Endodermal cell (in vitro differentiated cells): Measurements from ENCODE around the gene RAET1E. TPM values are rescaled to one million over a fixed set of nuclear protein-coding genes. Genes with fewer than 3 reads are reported as not detected.
"Not testable (repeated sequence)": the region's sequence is repeated elsewhere in the genome, so short reads cannot be mapped to it uniquely, and the experiment has no call there.

Source experiments
- DNase-seq: peaks from one replicate; pipeline ENCODE4 v3.0.0-alpha.2; 2017
- H3K27ac ChIP-seq: 2 replicates; pipeline ENCODE4 v1.5.1; 2013; ENCODE audit warnings: mild to moderate bottlenecking, low read depth, low read length, moderate library complexity
- H3K27me3 ChIP-seq: 2 replicates; pipeline ENCODE4 v1.6.1; 2013; ENCODE audit warnings: mild to moderate bottlenecking, low read length, moderate library complexity; ENCODE audit not compliant: insufficient read depth, control insufficient read depth, poor library complexity, severe bottlenecking
- H3K36me3 ChIP-seq: 2 replicates; pipeline ENCODE4 v1.7.0; 2013; ENCODE audit warnings: mild to moderate bottlenecking, low read length, moderate library complexity; ENCODE audit not compliant: control insufficient read depth, insufficient read depth
- H3K4me1 ChIP-seq: one replicate; pipeline ENCODE4 v1.7.0; 2013; ENCODE audit warnings: low read length; ENCODE audit not compliant: control insufficient read depth, insufficient read depth
- H3K4me3 ChIP-seq: 2 replicates; pipeline ENCODE4 v1.5.1; 2013; ENCODE audit warnings: mild to moderate bottlenecking, low read length, moderate library complexity
- H3K9ac ChIP-seq: 2 replicates; pipeline ENCODE4 v1.6.1; 2013; ENCODE audit warnings: mild to moderate bottlenecking, low read length, moderate library complexity; ENCODE audit not compliant: poor library complexity, severe bottlenecking; ENCODE audit errors: extremely low read depth
- H3K9me3 ChIP-seq: 2 replicates; pipeline ENCODE4 v1.6.1; 2013; ENCODE audit warnings: mild to moderate bottlenecking, low read length, moderate library complexity; ENCODE audit not compliant: control insufficient read depth
- H3K27ac Mint-ChIP-seq: 2 replicates; pipeline ENCODE4 v1.8.0; 2020; ENCODE audit warnings: mixed read lengths
- H3K27me3 Mint-ChIP-seq: 2 replicates; pipeline ENCODE4 v1.8.0; 2021; ENCODE audit warnings: mild to moderate bottlenecking, mixed read lengths; ENCODE audit not compliant: insufficient read depth
- H3K36me3 Mint-ChIP-seq: 2 replicates; pipeline ENCODE4 v1.8.0; 2020; ENCODE audit warnings: low read depth, mixed read lengths
- H3K4me1 Mint-ChIP-seq: 2 replicates; pipeline ENCODE4 v1.8.0; 2020; ENCODE audit warnings: mixed read lengths
- H3K4me3 Mint-ChIP-seq: 2 replicates; pipeline ENCODE4 v1.8.0; 2020; ENCODE audit warnings: mild to moderate bottlenecking, moderate library complexity, mixed read lengths
- H3K9me3 Mint-ChIP-seq: 2 replicates; pipeline ENCODE4 v1.8.0; 2020; ENCODE audit warnings: mild to moderate bottlenecking, mixed read lengths
- CTCF ChIP-seq: fragments of 200-600 bp; sonication (generic); conservative IDR thresholded peaks from 2 replicates; pipeline ENCODE4 v1.5.0; 2021; ENCODE audit warnings: antibody characterized with exemption, mild to moderate bottlenecking
- WGBS, 2 experiments: methylation state at CpG; one replicate each; pipeline versions ENCODE4 v1.1.5 to v1.1.7; 2013; ENCODE audit warnings: missing lambda C conversion rate in 2 of 2, mixed read lengths in 1 of 2; ENCODE audit not compliant: insufficient coverage in 1 of 2, insufficient read length in 1 of 2; 5-methylcytosine and 5-hydroxymethylcytosine counted together
- total RNA-seq, 2 donors: library from RNA; stranded (reverse); fragmentation: NEBNext Ultra II Directional in 1 of 2; extraction: Animal tissue kit (Norgen Biotek cat#: 25700) in 1 of 2; gene quantifications; 2 replicates in 1 of 2; 3 replicates in 1 of 2; pipeline ENCODE4 v1.2.1, GENCODE V29; 2021

The RAET1E gene
- total RNA-seq, 2 donors from 2014 or later: not detected

DNA sequence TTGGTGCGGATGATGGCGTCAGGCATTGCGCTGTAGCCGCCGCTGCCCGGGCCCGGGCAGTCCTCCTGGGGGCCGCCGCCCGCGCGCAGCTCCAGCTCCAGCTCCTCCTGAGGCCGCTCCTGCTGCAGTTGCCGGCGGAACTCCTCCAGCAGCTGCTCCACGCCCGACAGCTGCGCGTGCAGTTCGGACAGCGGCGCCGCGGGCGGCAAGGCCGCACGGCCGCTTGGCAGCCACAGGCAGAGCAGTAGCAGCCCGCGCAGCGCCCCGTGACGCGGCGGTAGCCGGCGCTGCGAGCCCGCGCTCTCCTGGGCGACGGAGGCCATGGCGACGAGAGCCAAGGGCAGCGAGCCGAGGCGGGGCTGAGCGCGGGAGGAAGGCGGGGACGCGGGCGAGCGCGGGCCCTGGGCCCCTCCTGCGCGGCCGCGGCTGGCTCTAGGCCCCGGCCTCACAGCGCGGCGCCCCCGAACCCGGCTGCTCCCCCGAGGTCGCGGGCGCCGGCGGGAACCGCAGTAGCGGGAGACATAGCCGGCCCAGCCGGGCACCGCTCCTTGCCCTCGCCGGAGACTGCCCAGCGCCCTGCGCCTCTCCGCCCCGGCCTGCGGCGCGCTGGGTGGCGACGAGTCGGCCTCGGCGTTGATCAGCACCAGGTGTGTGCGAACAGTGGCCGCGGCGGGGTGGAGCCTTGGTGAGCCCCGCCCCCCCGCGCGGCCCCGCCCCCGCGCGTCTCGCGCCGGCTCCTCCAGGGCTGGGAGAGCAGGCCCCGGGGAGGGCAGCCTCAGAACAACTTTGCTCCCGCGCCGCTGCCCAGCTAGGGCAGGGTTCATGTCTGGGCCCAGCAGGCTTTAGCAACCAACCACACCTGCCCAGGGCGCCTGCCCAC is 34.0 kb downstream of the RAET1E start, which contains the start of gene LRP11:
Gene LRP11 (minus strand): TSS at position 662 of the 880 bp plus-strand sequence. CDS start 339 bp downstream, at position 323.
- Mint-ChIP-seq H3K4me1 (peaks cover 18% of the 10 kb centered on the region), H3K4me3 (peak within 1 kb of the TSS; percentile 53), H3K36me3 (no peaks in the 10 kb centered on the region), H3K9me3 (no peaks in the 10 kb centered on the region), H3K27me3 (peaks cover 38% of the 10 kb centered on the region), H3K27ac (peak within 1 kb of the TSS; percentile 74)
- no peak within 1 kb of the TSS for H3K9ac ChIP-seq
- H3K4me1 ChIP-seq: no peaks in the 10 kb centered on the region
- H3K36me3 ChIP-seq: no peaks in the 10 kb centered on the region
- peaks cover 45% of the 10 kb centered on the region for H3K27me3 ChIP-seq
- no peaks in the 10 kb centered on the region for H3K9me3 ChIP-seq
- 0 to 1% methylated on average over 35 to 110 of the region's 110 CpGs for WGBS, 2 experiments
- H3K4me3 ChIP-seq: peak within 1 kb of the TSS; percentile 77
- peak; percentile 97 for DNase-seq
- no peak for TF ChIP-seq CTCF
- H3K27ac ChIP-seq: peak within 1 kb of the TSS; percentile 56

DNA sequence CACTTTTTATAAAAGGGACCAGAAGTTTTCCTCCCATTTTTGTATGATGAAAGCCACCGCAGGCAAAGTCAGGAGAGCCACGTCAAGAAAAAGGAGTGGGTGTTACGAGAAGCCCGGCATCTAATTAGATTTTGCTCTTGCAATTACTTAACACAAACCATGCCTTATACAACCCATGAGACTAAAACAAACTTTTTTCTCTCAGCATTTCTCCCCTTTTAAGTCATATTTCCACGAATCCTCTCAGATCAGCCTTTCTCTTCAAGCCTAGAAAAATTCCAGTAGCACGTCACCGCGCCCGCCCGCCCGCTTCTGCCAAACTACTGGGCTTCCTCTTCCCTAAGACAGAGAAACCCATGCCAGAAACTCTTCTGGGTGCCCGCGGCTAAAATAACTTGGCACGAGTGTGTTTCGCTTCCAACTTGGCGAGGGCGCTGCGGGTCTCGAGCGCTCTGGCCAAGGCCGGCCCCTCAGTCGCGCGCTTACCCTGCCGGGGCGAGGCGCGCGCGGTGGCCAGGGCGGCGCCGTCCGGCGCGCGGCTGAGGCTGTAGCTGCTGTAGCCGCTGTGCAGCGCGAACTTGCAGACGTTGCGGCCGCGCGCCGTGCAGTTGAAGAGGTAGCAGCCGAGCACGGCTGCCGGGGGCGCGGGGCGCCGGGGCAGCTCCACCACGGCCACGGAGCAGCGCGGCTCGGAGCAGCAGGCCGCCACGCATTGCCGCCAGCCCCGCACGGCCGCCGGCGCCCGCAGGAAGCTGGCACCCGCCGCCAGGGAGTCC is 34.8 kb downstream of the RAET1E start:
- peaks cover 45% of the 10 kb centered on the region for H3K27me3 ChIP-seq
- H3K4me1 Mint-ChIP-seq: peaks cover 15% of the 10 kb centered on the region
- H3K36me3 Mint-ChIP-seq: no peaks in the 10 kb centered on the region
- no peak overlapping the region for H3K9ac ChIP-seq
- 4 to 5% methylated on average over 18 to 69 of the region's 69 CpGs for WGBS, 2 experiments
- no peaks in the 10 kb centered on the region for H3K4me1 ChIP-seq
- no peaks in the 10 kb centered on the region for H3K9me3 ChIP-seq
- H3K27me3 Mint-ChIP-seq: peaks cover 39% of the 10 kb centered on the region
- no peak for TF ChIP-seq CTCF
- H3K36me3 ChIP-seq: no peaks in the 10 kb centered on the region
- H3K27ac ChIP-seq: peak overlapping the region; percentile 56
- peak overlapping the region; percentile 77 for H3K4me3 ChIP-seq
- H3K9me3 Mint-ChIP-seq: no peaks in the 10 kb centered on the region
- H3K27ac Mint-ChIP-seq: no peak overlapping the region
- peak; percentile 81 for DNase-seq
- peak overlapping the region; percentile 53 for H3K4me3 Mint-ChIP-seq

- not testable (repeated sequence) for H3K27ac ChIP-seq, H3K4me3 ChIP-seq, DNase-seq, H3K27ac Mint-ChIP-seq, H3K36me3 ChIP-seq, H3K9ac ChIP-seq, H3K9me3 Mint-ChIP-seq, H3K36me3 Mint-ChIP-seq, H3K9me3 ChIP-seq, H3K4me1 ChIP-seq
- 90 to 94% methylated on average over 2 to 7 of the region's 12 CpGs for WGBS, 2 experiments
- H3K27me3 ChIP-seq: peaks cover 49% of the 10 kb centered on the region
- Mint-ChIP-seq H3K4me3 (peak overlapping the region; percentile 53), H3K4me1 (peaks cover 15% of the 10 kb centered on the region), H3K27me3 (peaks cover 44% of the 10 kb centered on the region)
These were observed 35.5 kb downstream of the RAET1E start for GRCh38 chr6:149862424-149862738.
